Epidermal melanocyte (primary cell): ENCODE data around the gene ZNF20.
A peak's percentile ranks its signal among the peaks of the same experiment; 100 is the strongest.

Experiments
- DNase-seq: peaks from one replicate; pipeline ENCODE4 v3.0.0; 2011; ENCODE audit warnings: low spot score; ENCODE audit not compliant: insufficient read length

The ZNF20 gene

GRCh38 chr19:12139885-12140544 lies at the start of gene ZNF20:
Gene ZNF20 (minus strand): TSS chr19:12140350. CDS start chr19:12140182, 168 bp downstream.
- DNase-seq = peak; percentile 92

GRCh38 chr19:12187625-12188024 lies 47.5 kb upstream of the ZNF20 start:
- no peak for DNase-seq

GRCh38 chr19:12180377-12180776 lies 40.2 kb upstream of the ZNF20 start:
- no peak for DNase-seq

GRCh38 chr19:12166626-12167025 lies 26.5 kb upstream of the ZNF20 start:
- DNase-seq = no peak

- DNase-seq = no peak
These were observed 23.7 kb upstream of the ZNF20 start for GRCh38 chr19:12163826-12164225.

DNA sequence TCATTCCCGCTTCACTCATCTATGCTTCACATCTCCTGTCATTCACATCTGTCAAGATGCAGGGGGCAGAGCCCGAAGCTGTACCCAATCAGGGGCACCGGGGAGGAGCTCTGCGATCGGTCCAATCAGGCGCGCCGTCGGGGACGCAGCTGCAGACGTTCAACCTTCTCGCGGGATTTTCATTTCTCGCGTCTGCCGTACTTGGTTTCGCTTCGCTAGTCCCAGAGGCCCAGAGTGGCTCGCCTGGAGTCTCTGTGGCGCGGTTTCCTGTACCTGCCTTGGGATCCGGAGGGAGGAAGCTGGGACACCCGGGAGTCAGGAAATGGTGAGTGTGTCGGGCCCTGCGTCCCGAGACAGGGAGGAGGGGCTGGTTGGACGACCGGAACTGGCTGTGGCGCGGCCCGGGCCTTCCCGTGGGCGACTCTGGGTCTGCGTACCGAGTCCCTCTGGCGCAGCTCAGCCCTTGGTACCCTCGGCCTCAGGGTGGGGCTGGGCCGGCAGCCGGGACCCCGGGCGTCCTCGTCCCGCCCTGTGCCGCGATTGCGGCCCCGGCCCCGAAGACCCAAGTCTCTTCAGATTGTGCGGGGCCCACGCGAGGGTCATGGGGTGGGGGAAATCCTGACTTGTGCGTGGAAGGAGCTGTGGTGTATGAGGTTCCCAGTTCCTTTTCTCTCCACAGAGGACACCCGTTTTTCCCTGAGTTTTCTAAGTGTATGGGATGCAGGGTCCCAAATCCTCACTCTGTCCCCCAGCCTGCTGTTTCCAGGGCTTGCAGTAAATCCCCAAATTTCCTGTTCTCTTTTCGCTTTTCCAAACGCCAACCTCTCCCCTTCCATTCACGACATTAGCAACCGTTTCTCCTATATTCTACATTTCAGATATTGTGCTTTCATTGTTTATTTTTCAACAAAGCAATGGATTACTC lies 23.0 kb upstream of the ZNF20 start, which contains the start of gene ZNF136:
Gene ZNF136 (plus strand): TSS at position 215 of the 925 bp plus-strand sequence. CDS start 108 bp downstream, at position 323.
- DNase-seq = peak; percentile 99

GRCh38 chr19:12162513-12162881 lies 22.3 kb upstream of the ZNF20 start:
- DNase-seq = no peak

- DNase-seq = no peak
These were observed 19.7 kb upstream of the ZNF20 start for GRCh38 chr19:12159773-12160414.

- peak; percentile 90 for DNase-seq
These were observed 16.3 kb upstream of the ZNF20 start, which contains the start of gene ZNF625 for GRCh38 chr19:12156223-12157058. Gene ZNF625 (minus strand): TSS chr19:12156734. CDS start chr19:12156558, 176 bp downstream.

GRCh38 chr19:12155324-12155860 lies 15.2 kb upstream of the ZNF20 start:
- DNase-seq = no peak

- DNase-seq = no peak
These were observed 5.2 kb upstream of the ZNF20 start for GRCh38 chr19:12145348-12145747.

DNA sequence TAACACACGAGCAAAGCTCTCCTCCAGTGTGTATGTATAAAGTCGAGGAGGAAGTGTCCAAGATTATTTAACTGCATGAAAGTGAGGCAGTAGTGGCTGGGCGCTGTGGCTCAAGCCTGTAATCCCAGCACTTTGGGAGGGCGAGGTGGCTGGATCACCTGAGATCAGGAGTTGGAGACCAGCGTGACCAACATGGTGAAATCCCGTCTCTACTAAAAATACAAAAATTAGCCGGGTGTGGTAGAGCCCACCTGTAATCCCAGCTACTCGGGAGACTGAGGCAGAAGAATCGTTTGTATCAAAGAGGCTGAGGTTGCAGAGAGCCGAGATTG lies 1.2 kb upstream of the ZNF20 start:
- no peak for DNase-seq

GRCh38 chr19:12140545-12141404 lies 625 bp upstream of the ZNF20 start:
- DNase-seq = peak; percentile 74

DNA sequence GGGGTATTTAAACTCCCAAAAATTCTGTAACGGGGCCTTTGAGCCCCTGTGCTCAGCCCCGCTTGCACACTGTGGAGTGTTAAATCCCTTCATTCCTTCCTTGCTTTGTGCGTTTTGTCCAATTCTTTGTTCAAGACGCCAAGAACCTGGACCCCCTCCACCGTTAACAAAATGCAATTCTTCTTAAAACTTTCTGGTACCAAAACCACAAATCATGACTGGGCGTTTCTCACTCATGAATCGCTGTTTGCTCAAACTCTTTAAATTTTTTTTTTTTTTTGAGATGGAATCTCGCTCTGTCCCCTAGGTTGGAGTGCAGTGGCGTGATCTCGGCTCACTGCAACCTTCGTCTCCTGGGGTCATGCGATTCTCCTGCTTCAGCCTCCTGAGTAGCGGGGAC lies 881 bp downstream of the ZNF20 start:
- no peak for DNase-seq

- DNase-seq = no peak
These were observed 2.8 kb downstream of the ZNF20 start for GRCh38 chr19:12137221-12137940.

DNA sequence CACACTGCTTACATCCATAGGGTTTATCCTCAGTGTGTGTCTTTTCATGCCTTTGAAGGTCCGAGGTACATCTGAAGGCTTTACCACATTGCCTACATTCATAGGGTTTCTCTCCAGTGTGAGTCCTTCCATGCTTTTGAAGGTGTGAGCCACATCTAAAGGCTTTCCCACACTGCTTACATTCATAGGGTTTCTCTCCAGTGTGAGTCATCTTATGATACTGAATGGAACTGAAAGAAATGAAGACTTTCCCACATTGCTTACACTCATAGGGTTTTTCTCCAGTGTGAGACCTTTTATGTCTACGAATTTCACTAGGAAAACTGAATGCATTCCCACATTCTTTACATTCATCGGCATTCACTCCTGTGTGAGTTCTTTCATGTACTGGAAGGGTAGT lies 7.1 kb downstream of the ZNF20 start:
- DNase-seq = no peak

- DNase-seq = no peak
These were observed 13.4 kb downstream of the ZNF20 start for GRCh38 chr19:12126707-12127106.

DNA sequence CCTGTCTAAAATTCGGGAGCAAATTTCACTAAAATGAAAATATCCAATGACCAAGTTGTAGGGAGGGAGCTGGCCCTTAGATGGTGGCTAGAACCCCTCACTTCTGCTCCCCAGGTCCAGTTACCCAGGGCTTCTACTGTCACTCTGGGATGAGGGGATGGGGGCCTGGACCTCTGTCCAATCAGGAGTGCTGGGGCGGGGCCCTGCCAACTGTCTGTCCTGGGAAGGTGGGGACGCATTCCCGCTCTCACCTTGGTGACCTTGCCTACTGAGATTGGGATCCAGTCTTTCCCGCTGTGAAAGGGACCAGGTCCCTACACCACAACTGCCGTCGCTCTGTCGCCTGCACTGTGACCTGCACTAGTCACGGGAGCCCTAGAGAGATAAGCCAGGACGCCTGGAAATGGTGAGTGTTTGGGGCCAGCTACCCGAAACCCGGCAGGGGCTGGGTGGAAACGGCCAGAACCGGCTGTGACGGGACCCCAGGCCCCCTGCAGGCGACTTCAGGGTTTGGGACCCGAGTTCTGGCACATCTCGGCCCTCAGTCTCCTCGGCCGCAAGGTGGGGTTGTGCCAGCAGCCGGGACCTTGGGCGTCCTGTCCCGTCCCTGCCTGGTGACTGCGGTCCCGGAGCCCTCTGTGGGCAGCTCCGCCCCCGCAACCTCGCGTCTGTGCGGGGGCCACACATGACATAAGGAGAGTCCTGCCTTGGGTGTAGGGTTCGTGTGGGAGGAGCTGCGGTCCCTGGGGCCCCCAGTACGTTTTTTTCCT lies 22.8 kb downstream of the ZNF20 start:
- no peak for DNase-seq
